ENCODE data around the gene ISL2. TPM values are rescaled to one million over a fixed set of nuclear protein-coding genes. Genes with fewer than 3 reads are reported as not detected.
"Not testable (repeated sequence)": the region's sequence is repeated elsewhere in the genome, so short reads cannot be mapped to it uniquely, and the experiment has no call there.

The ISL2 gene
- 0.27 and 3.6 TPM in 2 replicates for total RNA-seq (2014; rRNA removed; shearing (Covaris generic); ENCODE audit: low replicate concordance)

DNA sequence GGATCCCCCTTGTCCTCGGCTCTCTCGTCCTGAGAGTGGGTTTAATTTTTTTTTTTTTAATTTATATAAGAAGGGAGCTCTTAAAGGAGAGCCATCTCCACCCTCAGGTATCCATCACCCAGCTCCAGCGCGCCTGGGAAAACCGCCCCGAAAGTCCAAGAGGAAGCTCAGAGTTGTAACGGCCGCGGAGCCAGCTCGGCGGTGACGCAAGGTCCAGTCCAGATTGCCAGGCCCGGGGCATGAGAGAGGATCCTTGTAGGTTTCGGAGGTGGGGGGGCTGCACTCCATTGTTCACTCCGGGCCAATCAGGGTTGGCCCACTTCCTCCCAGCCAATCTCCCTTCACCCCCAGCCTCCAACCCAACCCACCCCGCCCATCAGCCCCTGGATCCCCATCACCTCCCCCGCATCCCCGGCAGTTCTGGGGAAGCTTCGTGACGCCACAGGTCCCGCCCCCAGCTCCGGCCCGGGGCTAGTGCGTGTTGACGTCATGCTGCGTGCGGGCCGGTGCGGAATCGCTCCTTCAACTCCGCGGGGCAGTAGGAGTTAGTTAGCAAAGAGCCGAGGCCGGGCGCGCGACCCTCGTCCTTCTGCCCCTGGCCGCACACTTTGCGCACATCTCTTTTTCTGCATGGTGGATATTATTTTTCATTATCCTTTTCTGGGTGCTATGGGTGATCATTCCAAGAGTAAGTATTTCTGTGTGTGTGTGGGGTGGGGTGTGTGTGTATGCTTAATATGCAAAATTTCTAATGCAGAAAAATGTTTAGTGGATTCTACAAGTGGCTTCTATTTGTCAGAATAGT, at the start of gene ISL2:
ISL2 (plus strand) TSS at position 520 of the 805 bp plus-strand sequence; CDS start at position 631, 111 bp downstream.
- H3K9me3 ChIP-seq, result no peaks in the 10 kb centered on the region
- no peaks in the 10 kb centered on the region for H3K36me3 ChIP-seq
- H3K4me3 ChIP-seq, result peak within 1 kb of the TSS; percentile 58
- no peaks in the 10 kb centered on the region for H3K27me3 ChIP-seq
- peak; percentile 88 for DNase-seq

DNA sequence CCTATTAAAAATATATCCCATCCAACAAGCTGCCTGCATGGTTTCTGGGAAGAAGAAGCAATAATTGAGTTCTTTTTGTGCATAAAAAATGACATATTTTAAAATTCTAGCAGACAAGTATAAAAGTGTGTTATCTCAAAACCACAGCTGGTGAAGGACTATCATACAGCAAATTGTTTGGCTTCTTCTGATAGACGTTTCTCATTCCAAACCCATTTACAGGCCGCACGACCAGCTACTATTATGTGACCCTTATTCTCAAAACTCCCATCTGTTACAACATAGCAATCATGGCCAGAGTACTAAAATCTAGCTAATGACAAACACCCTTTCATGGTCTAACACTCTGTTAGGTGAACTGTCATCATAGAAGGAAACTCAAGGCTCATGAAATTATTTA, 47.0 kb upstream of the ISL2 start:
- H3K36me3 ChIP-seq, result peaks cover 62% of the 10 kb centered on the region
- H3K9me3 ChIP-seq, result no peaks in the 10 kb centered on the region

GRCh38 chr15:76293361-76293760, 43.2 kb upstream of the ISL2 start:
- no peak overlapping the region for H3K4me3 ChIP-seq
- H3K27me3 ChIP-seq, result no peaks in the 10 kb centered on the region
- H3K36me3 ChIP-seq, result peaks cover 35% of the 10 kb centered on the region
- H3K9me3 ChIP-seq, result no peaks in the 10 kb centered on the region
- DNase-seq, result no peak

More for the DNA sequence above, 47.0 kb upstream of the ISL2 start:
- Histone ChIP-seq H3K27me3 (no peaks in the 10 kb centered on the region), H3K4me3 (no peak overlapping the region)
- DNase-seq, result no peak

DNA sequence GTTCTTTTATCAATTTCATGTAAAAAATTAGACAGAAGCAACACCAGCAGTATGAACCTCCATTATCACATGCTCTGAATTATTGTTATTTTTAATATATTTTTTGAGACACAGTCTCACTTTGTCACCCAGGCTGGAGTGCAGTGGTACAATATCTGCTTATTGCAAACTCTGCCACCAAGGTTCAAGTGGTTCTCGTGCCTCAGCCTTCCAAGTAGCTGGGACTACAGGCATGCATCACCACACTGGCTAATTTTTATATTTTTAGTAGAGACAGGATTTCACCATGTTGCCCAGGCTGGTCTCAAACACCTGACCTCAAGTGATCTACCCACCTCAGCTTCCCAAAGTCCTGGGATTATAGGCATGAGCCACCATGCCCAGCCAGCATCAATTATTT, 42.1 kb upstream of the ISL2 start:
- H3K27me3 ChIP-seq, H3K4me3 ChIP-seq, DNase-seq, H3K9me3 ChIP-seq: not testable (repeated sequence)
- H3K36me3 ChIP-seq, result peaks cover 29% of the 10 kb centered on the region

DNA sequence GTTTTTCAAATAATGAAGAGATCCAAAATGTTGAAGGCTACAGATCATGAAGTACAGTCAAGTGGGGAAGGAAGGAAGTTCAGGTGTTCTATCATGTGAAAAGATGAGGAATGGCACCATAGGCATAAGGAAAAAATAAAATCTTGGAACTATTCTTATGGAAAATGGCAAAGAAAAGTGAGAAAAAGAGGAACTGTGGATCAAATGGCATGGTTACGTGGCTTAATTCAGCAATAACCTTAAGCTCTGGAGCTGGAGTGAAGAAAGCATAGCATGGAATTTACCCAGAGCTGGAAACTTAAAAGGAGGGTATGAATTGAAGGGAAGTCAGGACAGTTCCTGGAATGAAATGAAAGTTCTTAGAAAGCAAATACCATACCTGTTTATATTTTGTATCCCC, 39.7 kb upstream of the ISL2 start:
- H3K4me3 ChIP-seq, result no peak overlapping the region
- no peak for DNase-seq
- no peaks in the 10 kb centered on the region for H3K9me3 ChIP-seq
- H3K36me3 ChIP-seq, result peaks cover 16% of the 10 kb centered on the region
- no peaks in the 10 kb centered on the region for H3K27me3 ChIP-seq

GRCh38 chr15:76297951-76298350, 38.6 kb upstream of the ISL2 start:
- DNase-seq, H3K4me3 ChIP-seq, H3K36me3 ChIP-seq, H3K27me3 ChIP-seq, H3K9me3 ChIP-seq: not testable (repeated sequence)

DNA sequence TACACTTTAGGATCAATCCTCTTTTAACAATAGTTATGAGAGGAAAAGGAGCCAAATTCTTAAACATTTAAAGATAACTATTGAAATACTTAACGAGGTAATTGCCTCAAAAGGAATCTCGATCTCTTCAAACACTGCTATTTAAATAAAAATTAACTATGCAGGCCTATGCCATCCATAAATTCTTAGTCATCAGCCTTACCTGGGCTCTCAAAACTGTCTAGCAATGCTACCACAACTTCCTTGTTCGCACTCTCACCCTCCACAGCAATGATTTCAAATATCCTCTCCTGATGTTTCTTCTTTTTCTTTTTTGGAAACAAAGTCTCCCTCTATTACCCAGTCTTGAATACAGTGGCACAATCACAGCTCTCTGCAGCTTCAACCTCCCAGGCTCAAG, 37.6 kb upstream of the ISL2 start:
- no peak for DNase-seq
- no peak overlapping the region for H3K4me3 ChIP-seq
- H3K27me3 ChIP-seq, result no peaks in the 10 kb centered on the region

DNA sequence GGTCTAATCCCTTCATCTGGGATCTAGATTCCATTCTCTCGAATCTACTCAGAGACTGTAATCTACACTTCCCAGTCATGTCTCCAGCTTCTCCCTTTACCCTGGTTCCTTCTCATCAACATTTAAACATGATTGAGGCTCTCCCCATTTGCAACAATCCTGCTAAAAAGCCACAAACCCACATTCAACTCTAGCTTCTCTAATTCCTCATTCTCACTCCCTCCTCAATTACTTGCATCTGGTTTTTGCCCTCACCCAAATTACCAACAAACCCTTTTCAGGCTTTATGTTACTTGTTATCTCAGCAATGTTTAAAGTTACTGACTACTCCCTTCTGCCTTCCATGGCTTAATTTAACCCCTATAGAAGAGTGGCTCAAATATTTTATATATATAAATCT, 36.8 kb upstream of the ISL2 start:
- Histone ChIP-seq H3K9me3 (no peaks in the 10 kb centered on the region), H3K36me3 (peaks cover 9% of the 10 kb centered on the region), H3K4me3 (no peak overlapping the region), H3K27me3 (no peaks in the 10 kb centered on the region)
- no peak for DNase-seq

More for the DNA sequence above, 37.6 kb upstream of the ISL2 start:
- no peaks in the 10 kb centered on the region for H3K9me3 ChIP-seq
- peaks cover 9% of the 10 kb centered on the region for H3K36me3 ChIP-seq

DNA sequence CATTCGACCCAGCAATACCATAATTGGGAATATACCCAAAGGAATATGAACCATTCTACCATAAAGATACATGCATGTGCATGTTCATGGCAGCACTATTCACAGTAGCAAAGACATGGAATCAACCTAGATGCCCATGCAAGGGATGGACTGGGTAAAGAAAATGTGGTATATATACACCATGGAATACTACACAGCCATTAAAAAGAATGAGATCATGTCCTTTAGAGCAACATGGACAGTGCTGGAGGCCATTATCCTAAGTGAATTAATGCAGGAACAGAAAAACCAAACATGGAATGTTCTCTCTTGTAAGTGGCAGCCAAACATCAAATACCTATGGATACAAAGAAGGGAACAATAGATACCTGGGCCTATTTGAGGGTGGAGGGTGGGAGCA, 32.7 kb upstream of the ISL2 start:
- Histone ChIP-seq H3K9me3 (no peaks in the 10 kb centered on the region), H3K36me3 (peaks cover 11% of the 10 kb centered on the region), H3K4me3 (no peak overlapping the region), H3K27me3 (no peaks in the 10 kb centered on the region)
- DNase-seq, result no peak

DNA sequence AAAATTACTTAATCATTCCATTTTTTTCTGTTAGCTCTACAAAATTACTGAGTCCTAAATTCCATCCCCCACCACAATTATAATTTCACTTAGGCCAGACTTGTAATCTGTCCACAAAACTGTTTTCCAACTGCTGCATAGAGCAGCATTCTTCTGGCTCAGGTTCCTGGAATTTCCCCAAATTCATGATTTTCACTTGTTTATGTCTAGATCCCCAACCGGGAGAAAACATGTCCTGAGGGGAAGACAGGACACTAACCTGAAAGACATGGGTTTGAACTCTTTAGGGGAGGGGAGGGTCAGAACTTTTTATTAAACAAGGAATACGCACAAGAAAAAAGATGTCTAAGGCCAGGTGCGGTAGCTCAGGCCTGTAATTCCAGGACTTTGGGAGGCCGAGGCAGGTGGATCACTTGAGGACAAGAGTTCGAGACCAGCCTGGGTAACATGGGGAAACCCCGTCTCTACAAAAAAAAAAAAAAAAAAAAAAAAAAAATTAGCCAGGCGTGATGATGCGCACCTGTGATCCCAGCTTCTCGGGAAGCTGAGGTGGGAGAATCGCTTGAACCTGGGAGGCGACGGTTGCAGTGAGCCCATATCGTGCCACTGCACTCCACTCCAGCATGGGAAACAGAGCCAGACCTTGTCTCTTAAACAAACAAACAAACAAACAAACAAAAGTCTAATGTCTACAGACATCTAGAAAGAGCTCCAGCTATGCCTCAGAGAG, 26.8 kb upstream of the ISL2 start:
- Histone ChIP-seq H3K36me3 (peaks cover 12% of the 10 kb centered on the region), H3K9me3 (no peaks in the 10 kb centered on the region), H3K4me3 (peak overlapping the region; percentile 81), H3K27me3 (no peaks in the 10 kb centered on the region)
- DNase-seq, result no peak

DNA sequence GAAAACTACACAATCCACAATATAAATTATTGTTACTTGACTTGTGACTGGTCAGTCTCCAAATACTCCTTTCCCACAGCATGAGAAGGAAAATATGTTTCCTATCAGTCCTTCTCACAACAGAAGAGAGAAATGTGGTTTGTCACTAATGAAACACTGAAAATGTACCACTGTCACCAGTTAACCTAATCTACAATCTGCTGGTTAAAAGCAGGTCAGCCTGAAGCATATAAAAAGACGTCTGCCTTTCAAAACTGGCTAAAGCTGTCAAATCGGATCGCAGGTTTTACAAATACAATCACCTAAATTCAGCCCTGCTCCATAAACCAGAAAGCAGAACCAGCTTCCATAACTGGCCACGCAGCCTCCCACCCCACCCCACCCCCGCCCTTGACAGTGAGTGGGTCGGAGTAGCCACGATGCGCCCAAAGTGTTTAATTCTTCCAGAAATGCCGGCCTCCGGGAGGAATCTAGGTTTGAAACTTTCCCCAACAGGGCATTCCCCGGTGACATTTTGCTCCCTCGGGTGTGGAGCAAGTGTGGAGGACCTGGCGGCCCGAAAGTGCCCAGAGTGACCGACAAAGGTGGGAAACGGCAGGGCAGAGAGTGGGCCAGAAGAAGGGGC, 26.0 kb upstream of the ISL2 start:
- no peak for DNase-seq
- Histone ChIP-seq H3K36me3 (peaks cover 12% of the 10 kb centered on the region), H3K27me3 (no peaks in the 10 kb centered on the region)

DNA sequence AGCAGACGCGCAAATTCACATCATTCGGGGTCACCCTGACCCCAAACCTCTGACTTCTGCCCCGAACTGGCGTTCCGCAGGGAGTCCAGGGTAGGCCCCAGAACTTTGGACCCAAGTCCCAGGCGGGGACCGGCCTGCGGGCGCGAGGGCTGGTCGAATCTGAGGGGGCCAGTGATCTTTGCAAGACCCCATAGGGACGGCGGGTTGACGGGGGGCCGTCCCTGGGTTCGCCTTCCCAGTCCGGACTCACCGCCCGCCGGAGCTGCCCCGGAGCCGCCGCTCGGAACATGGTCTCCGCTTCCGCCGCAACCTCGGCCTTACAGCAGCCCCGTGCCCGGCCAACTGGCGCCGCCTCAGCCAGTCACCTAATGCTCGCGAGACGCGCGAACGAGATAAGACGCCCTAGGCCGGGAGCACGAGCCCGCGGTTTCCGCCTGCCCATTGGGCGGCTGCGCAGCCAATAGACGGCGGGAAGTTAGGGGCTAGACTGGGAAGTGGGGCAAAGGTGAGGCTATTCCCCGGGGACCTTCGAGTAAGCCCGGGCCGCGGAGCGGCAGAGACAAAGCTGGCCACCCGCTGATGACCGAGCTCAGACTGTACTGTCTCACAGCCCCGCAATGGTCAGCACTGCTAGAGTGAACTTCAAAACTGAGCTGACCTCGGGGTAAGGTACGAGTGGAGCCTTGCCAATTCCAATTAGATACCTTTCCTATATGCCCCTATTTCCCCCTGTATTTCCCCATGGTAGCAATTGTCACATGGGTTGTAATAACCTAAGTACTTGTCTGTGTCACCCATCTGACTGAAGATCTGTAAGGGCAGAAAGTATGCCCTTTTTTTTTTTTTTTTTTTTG, 25.2 kb upstream of the ISL2 start, which contains the start of gene ETFA:
ETFA (minus strand) TSS at position 370 of the 854 bp plus-strand sequence; CDS start at position 289, 81 bp downstream.
- peaks cover 12% of the 10 kb centered on the region for H3K36me3 ChIP-seq
- no peaks in the 10 kb centered on the region for H3K9me3 ChIP-seq
- peak within 1 kb of the TSS; percentile 81 for H3K4me3 ChIP-seq
- DNase-seq, result peak; percentile 99
- no peaks in the 10 kb centered on the region for H3K27me3 ChIP-seq

More for the DNA sequence above, 26.0 kb upstream of the ISL2 start:
- peak overlapping the region; percentile 81 for H3K4me3 ChIP-seq
- no peaks in the 10 kb centered on the region for H3K9me3 ChIP-seq

DNA sequence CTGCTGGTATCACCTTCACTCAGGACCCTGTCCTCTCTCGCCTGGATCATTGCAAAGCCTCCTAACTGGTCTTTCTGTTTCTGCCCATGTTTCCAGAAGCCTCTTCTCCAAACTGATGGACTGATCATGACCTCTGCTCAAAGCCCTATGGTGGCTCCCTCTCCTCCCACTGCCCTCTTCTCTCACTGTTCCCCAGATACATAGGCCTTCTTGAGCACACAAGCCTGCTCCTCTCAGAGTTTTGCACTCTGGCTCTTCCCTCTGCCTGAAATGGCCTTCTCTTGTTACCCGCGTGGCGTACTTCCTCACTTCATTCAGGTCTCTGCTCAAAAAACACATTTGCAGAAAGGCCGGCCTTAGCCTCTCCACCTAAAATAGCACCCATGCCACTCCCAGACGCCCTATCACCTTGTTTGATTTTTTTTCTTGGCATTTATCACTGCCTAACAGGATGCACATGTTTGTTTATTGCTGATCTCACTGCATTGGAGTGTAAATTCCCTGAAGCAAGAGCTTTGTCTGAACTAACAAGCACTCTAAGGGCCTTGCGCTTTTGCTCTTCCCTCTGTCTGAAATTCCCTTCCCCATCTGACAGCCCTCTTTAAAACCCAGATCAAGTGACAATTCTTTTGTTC, 23.9 kb upstream of the ISL2 start:
- Histone ChIP-seq H3K4me3 (no peak overlapping the region), H3K36me3 (peaks cover 10% of the 10 kb centered on the region), H3K9me3 (no peaks in the 10 kb centered on the region), H3K27me3 (no peaks in the 10 kb centered on the region)
- DNase-seq, result peak; percentile 52

DNA sequence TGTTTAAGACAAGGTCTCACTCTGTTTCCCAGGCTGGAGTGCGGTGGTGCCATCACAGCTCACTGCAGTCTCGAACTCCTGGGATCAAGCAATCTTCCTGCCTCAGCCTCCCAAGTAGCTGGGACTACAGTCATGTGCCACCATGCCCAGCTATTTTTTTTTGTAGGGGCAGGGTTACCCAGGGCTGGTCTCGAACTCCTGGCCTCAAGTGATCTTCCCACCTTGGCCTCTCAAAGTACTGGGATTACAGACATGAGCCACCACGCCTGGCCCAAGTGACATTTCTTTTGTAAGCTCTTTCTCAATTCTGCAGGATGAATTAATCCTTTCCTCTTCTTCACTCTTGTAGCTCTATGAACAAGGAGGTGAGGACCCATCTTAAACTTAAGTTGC, 23.4 kb upstream of the ISL2 start:
- H3K9me3 ChIP-seq, DNase-seq, H3K27me3 ChIP-seq, H3K36me3 ChIP-seq, H3K4me3 ChIP-seq: not testable (repeated sequence)

DNA sequence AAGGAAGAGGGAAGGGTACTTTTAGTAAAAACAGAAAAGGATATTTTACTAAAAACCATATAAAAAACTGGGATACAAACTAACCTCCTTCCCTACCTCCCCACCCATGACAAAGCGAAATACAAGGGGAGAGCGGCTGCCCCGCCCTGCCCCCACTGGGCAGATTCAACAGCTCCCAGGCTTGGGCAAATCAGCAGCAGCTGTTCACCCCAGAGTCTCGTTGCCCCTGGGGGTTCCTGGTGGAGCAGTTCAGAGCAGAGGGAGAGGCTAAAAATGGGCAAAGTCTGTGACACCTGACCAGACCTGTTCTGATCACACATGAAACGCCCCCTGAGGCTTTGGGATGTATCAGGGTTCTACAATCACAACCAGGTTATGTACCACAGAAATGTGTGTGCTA, 22.8 kb upstream of the ISL2 start:
- DNase-seq, result no peak
- Histone ChIP-seq H3K9me3 (no peaks in the 10 kb centered on the region), H3K4me3 (no peak overlapping the region), H3K27me3 (no peaks in the 10 kb centered on the region), H3K36me3 (peaks cover 3% of the 10 kb centered on the region)

DNA sequence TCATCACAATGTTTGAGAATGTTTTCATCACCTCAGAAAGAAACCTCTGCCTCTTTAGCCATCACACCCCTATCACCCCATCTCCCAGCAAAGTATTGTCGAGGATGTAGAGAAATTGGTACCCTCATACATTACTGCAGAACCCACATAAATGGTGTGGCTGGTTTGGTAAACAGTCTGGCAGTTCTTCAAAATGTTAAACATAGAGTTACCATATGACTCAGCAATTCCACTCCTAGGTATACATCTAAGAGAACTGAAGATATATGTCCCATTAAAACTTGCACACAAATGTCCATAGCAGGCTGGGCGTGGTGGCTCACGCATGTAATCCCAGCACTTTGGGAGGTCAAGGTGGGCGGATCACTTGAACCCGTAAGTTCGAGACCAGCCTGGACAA, 16.6 kb upstream of the ISL2 start:
- no peak for DNase-seq
- Histone ChIP-seq H3K36me3 (no peaks in the 10 kb centered on the region), H3K4me3 (no peak overlapping the region), H3K9me3 (no peaks in the 10 kb centered on the region), H3K27me3 (no peaks in the 10 kb centered on the region)

Measured in MG63 (cell line).